Fibroblast of lung (primary cell): ENCODE results near the gene EPS8.

Experiments
- EZH2 ChIP-seq: IDR thresholded peaks from 2 replicates; pipeline ENCODE4 v1.5.1; 2012; ENCODE audit warnings: low read length, control low read depth, mild to moderate bottlenecking; ENCODE audit errors: missing control alignments
- TF ChIP-seq, protein P1 (sequence below), 2 donors: IDR thresholded peaks in 1 of 2; conservative IDR thresholded peaks in 1 of 2; 1 replicate in 1 of 2; 2 replicates in 1 of 2; pipeline ENCODE4 v1.5.1; 2011 to 2012; ENCODE audit warnings: low read length in 2 of 2, control low read depth in 1 of 2, inconsistent platforms in 1 of 2, low read depth in 1 of 2, mild to moderate bottlenecking in 1 of 2

DNA sequence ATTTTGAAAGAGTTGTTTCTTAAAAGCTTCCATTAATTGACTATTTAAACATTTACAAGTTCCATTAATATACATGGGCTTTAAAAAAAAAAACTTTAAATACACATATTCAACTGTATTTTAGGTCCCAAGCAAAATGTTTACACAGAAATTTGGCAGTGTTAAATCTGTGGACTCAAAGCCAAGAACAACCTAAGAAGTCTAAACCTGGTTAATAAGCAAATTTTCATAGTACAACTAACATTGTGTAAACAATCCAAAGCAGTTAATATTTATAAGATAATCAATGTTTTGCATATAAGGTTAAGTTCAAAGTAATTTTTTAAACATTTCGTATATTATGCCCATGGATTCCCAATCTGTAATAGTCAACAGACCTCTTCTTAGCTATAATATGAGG, 77.0 kb downstream of the EPS8 start:
- TF ChIP-seq, protein P1, sequence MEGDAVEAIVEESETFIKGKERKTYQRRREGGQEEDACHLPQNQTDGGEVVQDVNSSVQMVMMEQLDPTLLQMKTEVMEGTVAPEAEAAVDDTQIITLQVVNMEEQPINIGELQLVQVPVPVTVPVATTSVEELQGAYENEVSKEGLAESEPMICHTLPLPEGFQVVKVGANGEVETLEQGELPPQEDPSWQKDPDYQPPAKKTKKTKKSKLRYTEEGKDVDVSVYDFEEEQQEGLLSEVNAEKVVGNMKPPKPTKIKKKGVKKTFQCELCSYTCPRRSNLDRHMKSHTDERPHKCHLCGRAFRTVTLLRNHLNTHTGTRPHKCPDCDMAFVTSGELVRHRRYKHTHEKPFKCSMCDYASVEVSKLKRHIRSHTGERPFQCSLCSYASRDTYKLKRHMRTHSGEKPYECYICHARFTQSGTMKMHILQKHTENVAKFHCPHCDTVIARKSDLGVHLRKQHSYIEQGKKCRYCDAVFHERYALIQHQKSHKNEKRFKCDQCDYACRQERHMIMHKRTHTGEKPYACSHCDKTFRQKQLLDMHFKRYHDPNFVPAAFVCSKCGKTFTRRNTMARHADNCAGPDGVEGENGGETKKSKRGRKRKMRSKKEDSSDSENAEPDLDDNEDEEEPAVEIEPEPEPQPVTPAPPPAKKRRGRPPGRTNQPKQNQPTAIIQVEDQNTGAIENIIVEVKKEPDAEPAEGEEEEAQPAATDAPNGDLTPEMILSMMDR (conservative IDR thresholded peaks at IDR 0.05 in 1 of 2, IDR thresholded peaks at IDR 0.05 in 1 of 2; ENCODE audit: low read depth in 1 of 2, low read length in 2 of 2): no peak
- TF ChIP-seq EZH2: no peak
